HTERT RPE-1 (cell line): ENCODE results near the gene C16orf87.

ENCODE experiments used
- in situ Hi-C: fragments of 300-500 bp; cut with MboI; formaldehyde crosslinking; loops from 4 replicates; pipeline ENCODE4 v1.14.3; 2020; ENCODE audit warnings: low sequenced_read_pairs

Gene C16orf87

GRCh38 chr16:46844771-46845170 is 13.8 kb upstream of the C16orf87 start:
- in situ Hi-C loops: no loop called here

DNA sequence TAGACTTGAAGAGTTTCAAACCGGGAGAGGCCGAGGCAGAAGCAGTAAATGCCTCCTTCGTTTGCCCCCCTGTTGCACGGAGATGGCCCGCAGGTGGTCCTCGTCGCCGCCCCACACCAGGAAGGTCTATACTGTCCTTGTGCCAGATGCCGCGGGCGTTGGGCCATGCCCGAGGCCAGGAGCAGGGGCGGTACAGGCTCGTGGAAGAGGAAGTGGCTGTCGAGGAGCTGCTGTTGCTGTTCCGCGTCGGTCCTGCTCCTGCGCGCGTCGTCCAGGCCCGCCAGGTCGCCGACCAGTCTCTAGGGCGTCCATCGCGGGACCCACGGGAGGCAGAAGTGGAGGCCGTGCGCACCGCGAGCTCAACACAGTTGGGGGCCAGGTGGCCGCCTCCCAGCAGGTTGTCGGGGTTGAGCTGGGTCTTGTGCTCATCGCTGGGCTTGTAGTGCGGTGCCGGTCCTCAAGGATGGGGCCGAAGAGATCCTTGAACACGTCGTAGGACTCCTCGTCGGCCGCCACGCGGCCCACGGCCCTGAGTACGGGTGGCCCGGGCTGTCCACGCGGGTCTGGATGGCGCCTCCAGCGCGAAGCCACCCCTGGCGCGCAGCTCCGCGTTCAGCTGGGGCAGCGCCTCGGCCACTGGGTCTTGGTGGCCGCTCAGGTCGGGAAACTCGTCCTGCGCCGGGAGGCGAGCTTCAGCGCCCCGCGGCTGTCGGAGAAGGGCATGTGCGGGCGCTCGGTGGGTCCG is 13.1 kb upstream of the C16orf87 start:
- in situ Hi-C loops: no loop called here

DNA sequence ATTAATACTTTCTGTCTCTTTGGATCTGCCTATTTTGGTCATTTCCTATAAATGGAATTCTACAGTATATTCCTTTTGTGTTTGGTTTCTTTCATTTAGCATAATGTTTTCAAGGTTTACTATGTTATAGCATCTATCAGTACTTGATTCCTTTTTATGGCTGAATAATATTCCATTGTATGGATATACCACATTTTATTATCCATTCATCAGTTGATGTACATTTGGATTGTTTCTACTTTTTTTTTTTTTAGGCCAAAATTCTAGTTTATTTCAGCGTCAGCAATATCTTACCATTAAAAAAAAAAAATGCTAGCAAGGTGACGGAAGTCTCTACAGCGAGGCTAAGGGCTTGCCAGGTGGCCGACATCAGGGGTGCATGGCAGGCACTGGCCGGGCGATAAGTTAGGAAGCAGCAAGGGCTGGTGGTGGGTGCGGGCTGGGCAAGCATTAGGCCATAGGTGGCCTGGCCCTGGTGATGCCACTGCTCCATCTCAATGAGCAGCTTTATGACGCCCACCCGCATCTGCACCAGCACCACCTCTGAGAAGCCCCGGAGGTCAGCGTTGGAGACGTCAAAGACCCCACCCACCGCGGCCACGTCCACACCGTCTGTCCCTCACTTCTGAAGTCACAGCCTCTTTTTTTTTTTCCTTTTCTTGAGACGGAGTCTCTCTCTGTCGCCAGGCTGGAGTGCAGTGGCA is 11.4 kb upstream of the C16orf87 start:
- in situ Hi-C loops: no loop called here

DNA sequence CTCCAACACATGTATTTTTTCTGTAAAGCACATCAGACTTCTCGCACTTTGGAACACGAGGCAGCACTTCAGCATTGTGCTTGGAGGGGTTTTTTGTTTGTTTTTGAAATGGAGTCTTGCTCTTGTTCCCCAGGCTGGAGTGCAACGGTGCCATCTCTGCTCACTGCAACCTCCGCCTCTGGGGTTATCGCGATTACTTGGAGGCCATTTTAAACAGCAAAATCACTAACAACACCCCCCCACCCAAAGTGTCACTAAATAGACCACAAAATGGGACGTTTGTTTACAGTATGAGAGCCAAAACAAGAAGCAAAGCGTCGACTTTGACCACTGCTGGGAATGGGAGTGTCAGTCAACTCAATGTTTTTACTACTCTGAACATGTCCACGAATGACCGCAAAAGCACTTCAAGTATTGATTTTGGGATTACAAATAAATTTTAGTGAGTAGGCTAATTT is 9.0 kb upstream of the C16orf87 start:
- in situ Hi-C loops: no loop called here

GRCh38 chr16:46836534-46837530 is 5.9 kb upstream of the C16orf87 start:
- in situ Hi-C loops: no loop called here

GRCh38 chr16:46833460-46833800 is 2.5 kb upstream of the C16orf87 start:
- in situ Hi-C loops: no loop called here

GRCh38 chr16:46832757-46833459 is 1.9 kb upstream of the C16orf87 start:
- in situ Hi-C loops: no loop called here

GRCh38 chr16:46830417-46830901 is 521 bp downstream of the C16orf87 start:
- in situ Hi-C loops: no loop called here

DNA sequence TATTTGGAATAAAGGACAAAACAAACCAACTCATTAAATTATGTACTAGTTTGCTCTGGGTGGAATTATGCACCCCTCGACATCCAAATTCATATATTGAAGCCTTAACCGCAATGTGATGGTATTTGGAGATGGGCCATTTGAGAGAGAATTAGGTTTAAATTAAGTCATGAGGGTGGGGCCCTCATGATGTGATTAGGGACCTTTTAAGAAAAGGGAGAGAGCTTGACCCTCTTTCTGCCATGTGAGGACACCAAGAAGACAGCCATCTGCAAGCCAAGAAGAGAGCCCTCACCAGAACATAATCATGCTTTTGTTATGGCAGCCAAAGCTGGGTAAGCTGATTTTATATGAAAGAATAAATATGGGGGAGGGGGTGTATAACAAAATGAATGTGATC is 2.0 kb downstream of the C16orf87 start:
- in situ Hi-C loops: no loop called here

GRCh38 chr16:46828292-46828691 is 2.7 kb downstream of the C16orf87 start:
- in situ Hi-C loops: no loop called here

GRCh38 chr16:46826631-46827030 is 4.3 kb downstream of the C16orf87 start:
- in situ Hi-C loops: no loop called here

- in situ Hi-C loops: no loop called here
These were observed 8.7 kb downstream of the C16orf87 start for GRCh38 chr16:46822270-46822669.

GRCh38 chr16:46817961-46818360 is 13.0 kb downstream of the C16orf87 start:
- in situ Hi-C loops: no loop called here

GRCh38 chr16:46814790-46815189 is 16.2 kb downstream of the C16orf87 start:
- in situ Hi-C loops: no loop called here

- in situ Hi-C loops: no loop called here
These were observed 17.4 kb downstream of the C16orf87 start for GRCh38 chr16:46813611-46814010.

GRCh38 chr16:46812781-46813540 is 18.0 kb downstream of the C16orf87 start:
- in situ Hi-C loops: no loop called here

- in situ Hi-C loops: no loop called here
These were observed 19.3 kb downstream of the C16orf87 start for GRCh38 chr16:46811682-46812081.

- in situ Hi-C loops: no loop called here
These were observed 22.0 kb downstream of the C16orf87 start for GRCh38 chr16:46808997-46809396.

DNA sequence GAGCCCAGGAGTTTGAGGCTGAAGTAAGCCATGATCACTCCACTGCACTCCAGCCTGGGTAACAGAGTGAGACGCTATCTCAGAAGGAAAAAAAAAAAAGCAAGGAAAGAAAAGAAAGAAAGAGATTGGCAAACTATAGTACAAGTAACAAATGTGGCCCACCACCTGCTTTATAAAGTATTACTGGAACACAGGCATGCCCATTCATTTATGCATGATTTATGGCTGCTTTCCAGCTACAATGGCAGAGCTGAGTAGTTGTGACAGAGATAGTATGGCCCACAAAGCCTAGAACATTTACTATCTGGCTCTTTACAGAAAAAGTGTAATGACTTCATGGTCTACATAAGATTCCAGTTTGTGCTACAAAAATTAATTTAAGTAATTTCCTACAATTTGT is 23.6 kb downstream of the C16orf87 start:
- in situ Hi-C loops: no loop called here

DNA sequence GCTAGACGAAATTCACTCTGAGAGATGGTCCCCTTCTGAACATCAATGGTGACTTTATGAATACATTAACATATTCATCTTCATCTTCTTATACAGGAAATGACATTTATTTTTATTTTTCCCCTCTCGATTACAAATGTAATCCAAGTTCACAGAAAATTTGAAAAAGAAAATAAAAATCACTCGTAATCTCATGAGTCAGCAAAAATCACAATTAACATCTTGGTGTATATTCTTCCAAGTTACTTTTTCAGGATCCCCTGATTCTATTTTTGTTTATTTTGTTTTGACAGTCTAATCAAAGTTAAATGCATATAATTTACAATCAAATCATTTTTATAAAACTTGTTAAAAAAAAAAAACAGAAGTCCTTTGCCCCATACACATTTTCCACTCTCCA is 27.6 kb downstream of the C16orf87 start:
- in situ Hi-C loops: no loop called here
